Measurements from ENCODE around the gene NOTUM.

NOTUM gene

DNA sequence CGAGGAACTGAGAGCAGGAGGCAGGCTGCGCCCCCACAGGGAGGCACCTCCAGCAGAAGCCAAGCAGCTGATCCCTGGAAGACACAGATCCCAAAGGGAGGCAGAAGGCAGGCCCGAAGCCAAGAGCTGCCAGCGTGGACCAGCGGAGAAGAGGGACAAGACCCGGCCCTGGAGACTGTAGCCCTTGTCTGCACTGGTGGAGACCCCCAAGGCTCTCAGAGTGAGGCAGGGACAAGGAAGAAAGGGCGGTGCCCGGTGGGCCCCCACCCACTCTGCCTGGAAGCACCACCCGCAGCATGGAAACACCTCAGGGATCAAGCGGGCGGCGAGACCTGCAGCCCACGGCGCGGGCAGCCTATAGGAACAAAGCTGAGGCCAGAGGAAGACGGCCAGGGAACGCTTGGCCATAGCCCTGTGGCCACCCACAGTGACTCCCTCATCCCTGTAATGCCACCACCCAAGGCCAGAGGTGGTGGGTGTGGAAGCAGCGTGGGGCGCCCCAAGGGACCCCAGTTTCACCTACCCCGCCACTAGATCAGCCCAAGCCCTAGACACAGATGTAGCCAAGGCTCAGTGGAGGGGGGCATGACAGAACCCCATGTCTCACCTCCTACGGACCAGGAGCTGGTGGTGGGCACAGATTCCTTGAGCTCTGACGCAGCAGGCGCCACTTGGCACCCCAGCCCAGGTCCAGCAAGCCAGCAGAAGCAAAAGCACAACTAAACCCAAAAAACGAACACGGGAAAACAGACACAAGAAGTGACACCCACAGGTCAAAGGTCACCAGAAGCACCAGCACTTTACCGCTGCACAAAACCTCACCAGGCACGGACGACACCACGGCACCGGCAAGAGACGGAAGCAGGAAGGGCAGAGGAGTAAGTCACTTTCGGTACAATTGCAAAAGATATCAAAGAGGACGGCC lies 40.1 kb downstream of the NOTUM start:
- TF ChIP-seq, protein P1, sequence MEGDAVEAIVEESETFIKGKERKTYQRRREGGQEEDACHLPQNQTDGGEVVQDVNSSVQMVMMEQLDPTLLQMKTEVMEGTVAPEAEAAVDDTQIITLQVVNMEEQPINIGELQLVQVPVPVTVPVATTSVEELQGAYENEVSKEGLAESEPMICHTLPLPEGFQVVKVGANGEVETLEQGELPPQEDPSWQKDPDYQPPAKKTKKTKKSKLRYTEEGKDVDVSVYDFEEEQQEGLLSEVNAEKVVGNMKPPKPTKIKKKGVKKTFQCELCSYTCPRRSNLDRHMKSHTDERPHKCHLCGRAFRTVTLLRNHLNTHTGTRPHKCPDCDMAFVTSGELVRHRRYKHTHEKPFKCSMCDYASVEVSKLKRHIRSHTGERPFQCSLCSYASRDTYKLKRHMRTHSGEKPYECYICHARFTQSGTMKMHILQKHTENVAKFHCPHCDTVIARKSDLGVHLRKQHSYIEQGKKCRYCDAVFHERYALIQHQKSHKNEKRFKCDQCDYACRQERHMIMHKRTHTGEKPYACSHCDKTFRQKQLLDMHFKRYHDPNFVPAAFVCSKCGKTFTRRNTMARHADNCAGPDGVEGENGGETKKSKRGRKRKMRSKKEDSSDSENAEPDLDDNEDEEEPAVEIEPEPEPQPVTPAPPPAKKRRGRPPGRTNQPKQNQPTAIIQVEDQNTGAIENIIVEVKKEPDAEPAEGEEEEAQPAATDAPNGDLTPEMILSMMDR (IDR thresholded peaks at IDR 0.05): no peak
- TF ChIP-seq ZFX (IDR thresholded peaks at IDR 0.05; ENCODE audit: borderline replicate concordance): no peak
- peak overlapping the region; percentile 74; the same call in 1 of the 2 replicates for H3K27ac ChIP-seq

DNA sequence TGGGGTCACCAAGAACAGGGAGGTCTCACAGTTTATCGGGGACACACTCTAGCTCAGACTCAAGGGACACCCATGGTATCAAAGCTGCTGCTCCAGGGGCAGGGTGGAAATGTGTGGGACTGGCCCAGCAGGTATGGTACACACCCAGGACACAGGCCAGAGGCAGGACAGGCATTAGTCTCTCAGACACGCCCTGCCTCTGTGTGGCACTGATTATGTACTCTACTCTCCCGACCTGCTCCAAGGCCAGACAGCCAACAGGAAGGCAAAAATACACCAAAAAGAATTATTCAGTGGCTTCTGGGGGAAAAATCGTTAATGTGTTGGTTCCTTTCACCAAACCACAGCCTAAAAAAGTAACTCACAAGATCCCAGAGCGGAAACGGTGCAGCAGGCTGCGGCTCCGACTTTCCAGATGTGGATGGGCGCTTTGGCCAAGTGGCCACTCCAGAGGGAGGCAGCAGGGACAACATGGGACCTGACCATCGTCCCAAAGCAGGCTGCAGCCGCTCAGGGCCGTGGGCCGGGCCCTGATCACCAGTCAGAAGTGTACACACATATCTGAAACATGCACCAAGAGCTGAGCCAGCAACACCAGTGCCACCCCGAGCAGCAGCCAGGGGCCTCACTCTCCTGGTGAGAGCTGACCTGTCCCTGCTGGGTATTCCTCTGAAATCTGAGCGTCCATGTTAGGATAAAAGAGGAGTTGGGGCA lies 42.0 kb downstream of the NOTUM start:
- TF ChIP-seq, protein P1 (IDR thresholded peaks at IDR 0.05): no peak
- TF ChIP-seq ZFX (IDR thresholded peaks at IDR 0.05; ENCODE audit: borderline replicate concordance): no peak
- peak overlapping the region; percentile 74 for H3K27ac ChIP-seq

DNA sequence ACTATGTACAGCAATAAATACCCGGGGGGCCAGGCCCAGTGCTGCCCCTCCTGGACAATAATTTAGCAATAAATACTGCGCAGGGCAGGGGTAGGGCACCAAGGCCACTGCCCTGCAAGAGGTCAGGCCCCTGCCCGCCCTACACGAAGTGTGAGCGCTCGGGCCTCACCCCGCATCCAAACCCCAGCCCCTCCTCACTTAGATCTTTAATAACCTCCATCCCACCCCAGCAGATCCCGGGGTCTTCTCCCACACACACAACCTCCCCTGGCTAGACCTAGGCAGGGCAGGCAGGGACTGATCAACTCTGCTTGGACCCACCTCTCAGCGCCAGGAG lies 42.7 kb downstream of the NOTUM start:
- peak overlapping the region; percentile 74 for H3K27ac ChIP-seq

DNA sequence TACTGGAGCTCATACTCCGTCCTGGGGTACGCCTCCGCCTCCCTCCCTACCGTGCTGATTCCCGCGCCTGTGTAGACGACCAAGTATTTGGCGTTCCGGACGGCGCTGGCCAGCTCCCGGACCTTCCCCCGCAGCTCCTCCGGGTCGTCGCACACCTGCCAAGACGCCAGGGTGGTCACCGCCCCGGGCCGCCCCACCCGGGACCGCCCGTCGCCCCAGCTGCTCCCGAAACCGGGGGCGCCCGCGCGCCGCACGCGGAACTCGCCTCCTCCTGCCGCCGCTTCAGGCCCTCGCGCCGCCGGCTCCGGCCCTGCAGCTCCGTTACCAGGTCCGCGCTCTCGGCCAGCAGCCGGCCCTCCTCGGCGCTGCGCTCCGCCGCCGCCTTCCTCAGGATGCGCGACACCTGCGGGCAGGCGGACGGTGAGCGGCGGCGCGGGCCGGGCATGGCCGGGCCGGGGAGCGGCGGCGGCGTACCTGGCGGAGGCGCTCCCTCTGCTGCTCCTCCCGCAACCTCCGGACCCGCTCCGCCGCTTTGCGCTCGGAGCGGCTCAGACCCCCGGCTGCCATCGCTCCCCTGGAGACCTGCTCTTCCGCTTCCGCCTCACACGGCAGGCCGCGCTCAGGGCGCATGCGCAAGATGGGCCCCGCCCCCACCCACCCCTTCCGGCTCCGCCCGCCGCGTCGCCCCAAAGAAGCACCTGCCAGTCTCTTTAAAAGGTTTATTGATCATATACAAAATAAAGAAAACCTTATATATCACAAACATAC lies 43.2 kb downstream of the NOTUM start, which contains the start of gene SIRT7:
Gene SIRT7, minus strand, starts transcription at position 612 of the 768 bp plus-strand sequence. Its CDS starts 45 bp downstream, at position 567.
- TF ChIP-seq ZFX (IDR thresholded peaks at IDR 0.05; ENCODE audit: borderline replicate concordance): no peak
- TF ChIP-seq, protein P1 (IDR thresholded peaks at IDR 0.05): peak; percentile 15
- H3K27ac ChIP-seq: peak within 1 kb of the TSS; percentile 74

DNA sequence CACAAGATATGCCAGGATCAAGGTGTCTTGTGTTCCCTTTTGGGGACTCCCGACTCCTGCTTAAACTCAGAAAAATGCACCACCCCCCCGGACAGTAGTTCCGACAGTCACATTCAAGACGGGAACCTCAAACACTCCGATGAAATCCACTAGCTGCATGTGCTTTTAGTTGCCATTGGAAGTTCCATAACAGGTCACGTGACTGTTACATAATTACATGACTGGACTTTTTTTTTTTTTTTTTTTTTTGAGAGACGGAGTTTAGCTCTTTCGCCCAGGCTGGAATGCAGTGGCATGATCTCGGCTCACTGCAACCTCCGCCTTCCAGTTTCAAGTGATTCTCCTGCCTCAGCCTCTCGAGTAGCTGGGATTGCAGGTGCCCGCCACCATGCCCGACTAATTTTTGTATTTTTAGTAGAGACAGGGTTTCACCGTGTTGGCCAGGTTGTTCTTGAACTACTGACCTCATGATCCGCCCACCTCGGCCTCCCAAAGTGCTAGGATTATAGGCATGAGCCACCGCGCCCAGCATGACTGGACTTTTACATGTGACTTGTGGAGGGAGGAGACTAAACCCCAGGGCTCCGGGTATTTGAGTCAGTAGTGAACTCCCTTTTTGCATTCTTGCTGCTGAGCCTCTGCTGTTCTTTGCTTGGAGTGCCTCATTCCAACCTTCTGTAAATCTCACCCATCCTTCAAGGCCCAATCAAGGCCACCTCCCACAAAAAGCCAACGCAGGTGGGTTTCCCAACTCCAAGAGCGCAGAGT lies 44.6 kb downstream of the NOTUM start:
- peak overlapping the region; percentile 74 for H3K27ac ChIP-seq
- no peak for TF ChIP-seq ZFX (IDR thresholded peaks at IDR 0.05; ENCODE audit: borderline replicate concordance)
- TF ChIP-seq, protein P1 (IDR thresholded peaks at IDR 0.05): no peak

DNA sequence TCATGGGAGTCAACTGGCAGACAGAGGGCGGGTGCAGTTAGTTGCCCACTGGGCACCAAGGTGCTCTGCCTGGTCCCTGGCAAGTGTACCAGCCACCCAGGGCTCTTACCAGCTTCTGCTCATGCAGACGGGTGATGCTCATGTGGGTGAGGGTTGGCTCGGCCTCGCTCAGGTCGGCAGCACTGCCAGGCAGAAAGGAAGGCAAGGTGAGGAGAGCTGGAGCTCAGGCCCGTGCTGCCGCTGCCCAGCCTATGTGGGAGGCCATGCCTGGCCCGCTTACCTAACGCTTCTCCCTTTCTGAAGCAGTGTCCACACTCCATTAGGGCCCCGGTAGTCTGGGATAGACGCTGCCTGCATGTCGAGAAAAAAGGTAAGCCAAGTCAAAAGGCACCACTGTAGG lies 45.7 kb downstream of the NOTUM start:
- peak overlapping the region; percentile 74; the same call in 1 of the 2 replicates for H3K27ac ChIP-seq
- no peak for TF ChIP-seq ZFX (IDR thresholded peaks at IDR 0.05; ENCODE audit: borderline replicate concordance)
- TF ChIP-seq, protein P1 (IDR thresholded peaks at IDR 0.05): no peak

All from 22Rv1 (cell line).